ENCODE measurements around the gene ANKRD44.

The ANKRD44 gene

GRCh38 chr2:197197895-197198311, 112.7 kb downstream of the ANKRD44 start:
- no peak overlapping the region for H3K4me3 ChIP-seq (ENCODE audit: low read depth, low read length)
- no peak for DNase-seq (ENCODE audit: low read depth)

GRCh38 chr2:197196541-197197180, 113.9 kb downstream of the ANKRD44 start:
- no peak for DNase-seq (ENCODE audit: low read depth)
- H3K4me3 ChIP-seq (ENCODE audit: low read depth, low read length): no peak overlapping the region

GRCh38 chr2:197195518-197195917, 115.1 kb downstream of the ANKRD44 start:
- no peak for DNase-seq (ENCODE audit: low read depth)
- no peak overlapping the region for H3K4me3 ChIP-seq (ENCODE audit: low read depth, low read length)

GRCh38 chr2:197191940-197192322, 118.6 kb downstream of the ANKRD44 start:
- no peak for DNase-seq (ENCODE audit: low read depth)
- H3K4me3 ChIP-seq (ENCODE audit: low read depth, low read length): no peak overlapping the region

GRCh38 chr2:197191177-197191939, 119.2 kb downstream of the ANKRD44 start:
- no peak for DNase-seq (ENCODE audit: low read depth)

GRCh38 chr2:197190100-197190432, 120.5 kb downstream of the ANKRD44 start:
- DNase-seq (ENCODE audit: low read depth): no peak
- no peak overlapping the region for H3K4me3 ChIP-seq (ENCODE audit: low read depth, low read length)

More at GRCh38 chr2:197191177-197191939, 119.2 kb downstream of the ANKRD44 start:
- H3K4me3 ChIP-seq (ENCODE audit: low read depth, low read length): no peak overlapping the region

- DNase-seq (ENCODE audit: low read depth): no peak
- H3K4me3 ChIP-seq (ENCODE audit: low read depth, low read length): no peak overlapping the region
Measured at GRCh38 chr2:197189426-197190099, 121.0 kb downstream of the ANKRD44 start.

GRCh38 chr2:197185676-197186075, 124.9 kb downstream of the ANKRD44 start:
- no peak for DNase-seq (ENCODE audit: low read depth)
- H3K4me3 ChIP-seq (ENCODE audit: low read depth, low read length): no peak overlapping the region

- no peak overlapping the region for H3K4me3 ChIP-seq (ENCODE audit: low read depth, low read length)
- no peak for DNase-seq (ENCODE audit: low read depth)
Measured at GRCh38 chr2:197184959-197185586, 125.5 kb downstream of the ANKRD44 start.

- DNase-seq (ENCODE audit: low read depth): no peak
- H3K4me3 ChIP-seq (ENCODE audit: low read depth, low read length): no peak overlapping the region
Measured at GRCh38 chr2:197183355-197183754, 127.2 kb downstream of the ANKRD44 start.

- H3K4me3 ChIP-seq (ENCODE audit: low read depth, low read length): no peak overlapping the region
- no peak for DNase-seq (ENCODE audit: low read depth)
Measured at GRCh38 chr2:197182668-197183067, 127.9 kb downstream of the ANKRD44 start.

- no peak overlapping the region for H3K4me3 ChIP-seq (ENCODE audit: low read depth, low read length)
- no peak for DNase-seq (ENCODE audit: low read depth)
Measured at GRCh38 chr2:197181491-197181890, 129.1 kb downstream of the ANKRD44 start.

- no peak overlapping the region for H3K4me3 ChIP-seq (ENCODE audit: low read depth, low read length)
- DNase-seq (ENCODE audit: low read depth): peak; percentile 82
Measured at GRCh38 chr2:197179744-197180498, 130.7 kb downstream of the ANKRD44 start.

GRCh38 chr2:197176522-197176921, 134.1 kb downstream of the ANKRD44 start:
- DNase-seq (ENCODE audit: low read depth): no peak
- no peak overlapping the region for H3K4me3 ChIP-seq (ENCODE audit: low read depth, low read length)

GRCh38 chr2:197174539-197175094, 136.0 kb downstream of the ANKRD44 start:
- H3K4me3 ChIP-seq (ENCODE audit: low read depth, low read length): no peak overlapping the region
- DNase-seq (ENCODE audit: low read depth): no peak

- DNase-seq (ENCODE audit: low read depth): no peak
- no peak overlapping the region for H3K4me3 ChIP-seq (ENCODE audit: low read depth, low read length)
Measured at GRCh38 chr2:197171582-197171981, 139.0 kb downstream of the ANKRD44 start.

GRCh38 chr2:197170208-197170607, 140.4 kb downstream of the ANKRD44 start:
- no peak overlapping the region for H3K4me3 ChIP-seq (ENCODE audit: low read depth, low read length)
- no peak for DNase-seq (ENCODE audit: low read depth)

GRCh38 chr2:197168705-197169104, 141.9 kb downstream of the ANKRD44 start:
- no peak overlapping the region for H3K4me3 ChIP-seq (ENCODE audit: low read depth, low read length)
- DNase-seq (ENCODE audit: low read depth): no peak

- no peak overlapping the region for H3K4me3 ChIP-seq (ENCODE audit: low read depth, low read length)
- no peak for DNase-seq (ENCODE audit: low read depth)
Measured at GRCh38 chr2:197167608-197168314, 142.8 kb downstream of the ANKRD44 start.
